HepG2 (cell line): ENCODE results near the gene RFTN1. TPM values are rescaled to one million over a fixed set of nuclear protein-coding genes. Genes with fewer than 3 reads are reported as not detected.

Source experiments
- CHD4 ChIP-seq: fragments of 200-600 bp; sonication (generic); IDR thresholded peaks from 2 replicates; pipeline ENCODE4 v1.7.0; 2017; ENCODE audit warnings: mild to moderate bottlenecking, low read length, borderline replicate concordance
- DNMT1 ChIP-seq: sonication (generic); formaldehyde crosslinking; IDR thresholded peaks from 2 replicates; pipeline ENCODE4 v1.5.1; 2020; ENCODE audit warnings: mild to moderate bottlenecking, missing genetic modification reagents
- ELF3 ChIP-seq: IDR thresholded peaks from 2 replicates; pipeline ENCODE4 v1.6.1; 2016; ENCODE audit warnings: missing genetic modification reagents, missing compliant biosample characterization
- FOXO1 ChIP-seq: sonication (generic); formaldehyde crosslinking; IDR thresholded peaks from 2 replicates; pipeline ENCODE4 v1.4.0; 2020; ENCODE audit warnings: missing genetic modification reagents
- KLF16 ChIP-seq, 2 experiments: sonication (generic) in 1 of 2; formaldehyde crosslinking in 1 of 2; IDR thresholded peaks; 2 replicates each; pipeline versions ENCODE4 v1.6.1 to v1.8.0; 2016 to 2023; ENCODE audit warnings: missing genetic modification reagents in 2 of 2, missing compliant biosample characterization in 1 of 2
- MED1 ChIP-seq: sonication (generic); formaldehyde crosslinking; IDR thresholded peaks from 2 replicates; pipeline ENCODE4 v1.4.0; 2020; ENCODE audit warnings: missing genetic modification reagents
- MLX ChIP-seq: IDR thresholded peaks from 2 replicates; pipeline ENCODE4 v1.6.1; 2016
- NCOR1 ChIP-seq: fragments of 200-600 bp; sonication (generic); IDR thresholded peaks from 2 replicates; pipeline ENCODE4 v1.7.0; 2017; ENCODE audit warnings: antibody characterized with exemption, low read length, borderline replicate concordance
- NR0B2 ChIP-seq: sonication (generic); formaldehyde crosslinking; IDR thresholded peaks from 2 replicates; pipeline ENCODE4 v1.4.0; 2020; ENCODE audit warnings: mild to moderate bottlenecking, missing genetic modification reagents
- ONECUT2 ChIP-seq: sonication (generic); formaldehyde crosslinking; IDR thresholded peaks from 2 replicates; pipeline ENCODE4 v1.4.0; 2020; ENCODE audit warnings: missing genetic modification reagents
- PAXIP1 ChIP-seq: sonication (generic); formaldehyde crosslinking; conservative IDR thresholded peaks from 2 replicates; pipeline ENCODE4 v1.4.0; 2020; ENCODE audit warnings: mild to moderate bottlenecking, missing genetic modification reagents, moderate library complexity
- RXRB ChIP-seq: IDR thresholded peaks from 2 replicates; pipeline ENCODE4 v1.6.1; 2016; ENCODE audit warnings: borderline replicate concordance, missing genetic modification reagents, missing compliant biosample characterization
- SETDB1 ChIP-seq: sonication (generic); formaldehyde crosslinking; IDR thresholded peaks from 2 replicates; pipeline ENCODE4 v1.5.1; 2020; ENCODE audit warnings: missing genetic modification reagents, mild to moderate bottlenecking, borderline replicate concordance
- ZMYM4 ChIP-seq: sonication (generic); formaldehyde crosslinking; IDR thresholded peaks from 2 replicates; pipeline ENCODE4 v1.8.1; 2023; ENCODE audit warnings: mild to moderate bottlenecking, missing genetic modification reagents
- ZNF235 ChIP-seq: sonication (generic); formaldehyde crosslinking; IDR thresholded peaks from 2 replicates; pipeline ENCODE4 v1.8.1; 2023; ENCODE audit warnings: mild to moderate bottlenecking, missing genetic modification reagents, borderline replicate concordance
- polyA plus RNA-seq, 8 experiments: library from polyadenylated mRNA; depleted of rRNA in 3 of 8; stranded (reverse) in 7 of 8; unstranded in 1 of 8; fragments of >200 nt; fragmentation: Illumina TruSeq in 4 of 8; extraction: Trizol in 4 of 8; gene quantifications; 2 replicates each; pipeline versions ENCODE4 v1.2.1 to v1.2.3, GENCODE V29; 2011 to 2016; ENCODE audit warnings: low read depth in 4 of 8, missing spikeins in 1 of 8, mixed read lengths in 1 of 8; ENCODE audit not compliant: insufficient read depth in 1 of 8
- total RNA-seq, 5 experiments: library from RNA; depleted of rRNA; stranded (reverse); fragments of >200 nt; fragmentation: Illumina TruSeq; extraction: Trizol; gene quantifications; 2 replicates each; pipeline ENCODE4 v1.2.3, GENCODE V29; 2016; ENCODE audit warnings: low read depth in 1 of 5
- TF ChIP-seq, protein P1 (sequence below): IDR thresholded peaks from 2 replicates; pipeline ENCODE4 v1.6.1; 2016; ENCODE audit warnings: low read depth
- TF ChIP-seq, protein P2 (sequence below): IDR thresholded peaks from 2 replicates; pipeline ENCODE4 v1.6.1; 2012; ENCODE audit warnings: low read depth, low read length, improper control_type of control experiment

RFTN1 gene
- total and polyA plus RNA-seq, 2 of the 13 experiments (the other 11 are each of a cell fraction or from before 2014, with no cell fraction given), result not detected

- TF ChIP-seq CHD4 (peak; percentile 97; the same call in 1 of the 2 replicates), MED1 (CRISPR knock-in tag) (peak; percentile 87), KLF16 (CRISPR knock-in tag; IDR thresholded peaks at IDR 0.05) (no peak), SETDB1 (peak; percentile 92; the same call in 1 of the 2 replicates), ZMYM4 (CRISPR knock-in tag) (peak; percentile 57; the same call in 1 of the 2 replicates), PAXIP1 (peak; percentile 87), ONECUT2 (peak; percentile 68), ELF3 (peak; percentile 81), NCOR1 (peak; percentile 91), MLX (CRISPR knock-in tag) (peak; percentile 34; the same call in 1 of the 2 replicates), DNMT1 (CRISPR knock-in tag) (no peak), RXRB (CRISPR knock-in tag) (peak; percentile 90), NR0B2 (CRISPR knock-in tag) (no peak), FOXO1 (CRISPR knock-in tag) (peak; percentile 29; the same call in 1 of the 2 replicates), ZNF235 (CRISPR knock-in tag) (no peak)
- TF ChIP-seq, protein P1, sequence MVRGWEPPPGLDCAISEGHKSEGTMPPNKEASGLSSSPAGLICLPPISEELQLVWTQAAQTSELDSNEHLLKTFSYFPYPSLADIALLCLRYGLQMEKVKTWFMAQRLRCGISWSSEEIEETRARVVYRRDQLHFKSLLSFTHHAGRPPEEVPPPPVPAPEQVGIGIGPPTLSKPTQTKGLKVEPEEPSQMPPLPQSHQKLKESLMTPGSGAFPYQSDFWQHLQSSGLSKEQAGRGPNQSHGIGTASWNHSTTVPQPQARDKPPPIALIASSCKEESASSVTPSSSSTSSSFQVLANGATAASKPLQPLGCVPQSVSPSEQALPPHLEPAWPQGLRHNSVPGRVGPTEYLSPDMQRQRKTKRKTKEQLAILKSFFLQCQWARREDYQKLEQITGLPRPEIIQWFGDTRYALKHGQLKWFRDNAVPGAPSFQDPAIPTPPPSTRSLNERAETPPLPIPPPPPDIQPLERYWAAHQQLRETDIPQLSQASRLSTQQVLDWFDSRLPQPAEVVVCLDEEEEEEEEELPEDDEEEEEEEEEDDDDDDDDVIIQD (CRISPR knock-in tag), result peak; percentile 93
- TF ChIP-seq, protein P2, sequence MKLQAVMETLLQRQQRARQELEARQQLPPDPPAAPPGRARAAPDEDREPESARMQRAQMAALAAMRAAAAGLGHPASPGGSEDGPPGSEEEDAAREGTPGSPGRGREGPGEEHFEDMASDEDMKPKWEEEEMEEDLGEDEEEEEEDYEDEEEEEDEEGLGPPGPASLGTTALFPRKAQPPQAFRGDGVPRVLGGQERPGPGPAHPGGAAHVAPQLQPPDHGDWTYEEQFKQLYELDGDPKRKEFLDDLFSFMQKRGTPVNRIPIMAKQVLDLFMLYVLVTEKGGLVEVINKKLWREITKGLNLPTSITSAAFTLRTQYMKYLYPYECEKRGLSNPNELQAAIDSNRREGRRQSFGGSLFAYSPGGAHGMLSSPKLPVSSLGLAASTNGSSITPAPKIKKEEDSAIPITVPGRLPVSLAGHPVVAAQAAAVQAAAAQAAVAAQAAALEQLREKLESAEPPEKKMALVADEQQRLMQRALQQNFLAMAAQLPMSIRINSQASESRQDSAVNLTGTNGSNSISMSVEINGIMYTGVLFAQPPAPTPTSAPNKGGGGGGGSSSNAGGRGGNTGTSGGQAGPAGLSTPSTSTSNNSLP, result peak; percentile 99
These were observed 182.1 kb downstream of the RFTN1 start (continued) for GRCh38 chr3:16331319-16331883.
